Stimulated activated CD8-positive, alpha-beta memory T cell treated with anti-CD3 and anti-CD28 coated beads, Interleukin-4, amount 100 ng/mL, for 24 hours (primary cell): Measurements from ENCODE around the gene FLRT2.

ENCODE experiments used
- DNase-seq: peaks from one replicate; pipeline ENCODE4 v3.0.0-alpha.2; 2020; ENCODE audit warnings: low read depth

FLRT2 gene

DNA sequence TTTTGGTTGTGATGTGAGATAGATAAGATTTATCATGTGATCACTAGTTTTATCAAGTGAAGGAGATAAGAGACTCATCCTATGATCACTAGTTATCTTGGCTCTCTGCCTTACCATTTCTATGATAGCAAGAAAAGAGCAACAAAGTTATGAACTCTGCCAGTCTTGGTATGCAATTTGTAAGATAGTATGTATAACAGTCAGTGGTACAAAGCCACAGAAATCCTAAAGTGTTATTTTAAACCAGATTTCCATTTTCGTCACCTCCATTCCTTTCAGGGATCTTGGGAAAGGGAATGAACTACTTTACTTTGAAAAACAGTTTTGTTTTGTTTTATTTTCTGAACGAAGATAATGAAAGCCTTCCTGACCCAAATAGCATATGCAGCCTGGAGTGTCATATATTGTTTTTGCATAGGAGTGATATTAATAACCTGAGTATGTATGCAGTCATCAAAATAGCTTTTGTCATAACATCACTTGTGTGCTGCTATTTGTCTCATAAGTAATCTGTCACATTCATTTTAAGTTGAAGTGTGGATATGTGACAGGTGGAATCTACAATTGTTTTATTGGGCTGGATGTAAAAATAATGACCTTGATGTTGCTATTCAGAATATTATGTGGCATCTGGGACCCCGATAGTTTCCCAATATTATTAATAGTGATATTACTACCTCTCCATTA is 35.0 kb downstream of the FLRT2 start:
- DNase-seq: no peak

GRCh38 chr14:85565862-85566296 is 35.9 kb downstream of the FLRT2 start:
- DNase-seq: no peak

DNA sequence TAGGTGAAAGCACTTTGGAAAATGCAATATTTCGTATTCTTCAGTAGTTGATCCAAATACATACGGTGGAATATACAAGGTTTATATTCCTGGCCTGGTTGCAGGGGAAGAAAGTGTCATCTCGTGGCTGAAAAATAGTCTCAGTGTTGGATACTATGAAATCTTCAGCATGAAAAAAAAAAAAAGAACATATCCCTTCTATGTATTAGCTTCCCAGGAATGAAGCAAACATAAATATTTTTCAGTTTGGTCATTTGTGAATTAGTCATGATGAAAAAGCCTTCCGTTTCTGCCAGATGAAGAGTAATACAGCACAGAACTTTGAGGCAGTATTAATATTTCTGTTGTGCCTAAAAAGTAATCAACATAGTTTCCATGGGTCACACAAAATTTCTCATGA is 36.7 kb downstream of the FLRT2 start:
- DNase-seq: no peak

- no peak for DNase-seq
Observed at GRCh38 chr14:85572011-85572410, 42.1 kb downstream of the FLRT2 start.

- DNase-seq: no peak
Observed at GRCh38 chr14:85572845-85573244, 42.9 kb downstream of the FLRT2 start.

DNA sequence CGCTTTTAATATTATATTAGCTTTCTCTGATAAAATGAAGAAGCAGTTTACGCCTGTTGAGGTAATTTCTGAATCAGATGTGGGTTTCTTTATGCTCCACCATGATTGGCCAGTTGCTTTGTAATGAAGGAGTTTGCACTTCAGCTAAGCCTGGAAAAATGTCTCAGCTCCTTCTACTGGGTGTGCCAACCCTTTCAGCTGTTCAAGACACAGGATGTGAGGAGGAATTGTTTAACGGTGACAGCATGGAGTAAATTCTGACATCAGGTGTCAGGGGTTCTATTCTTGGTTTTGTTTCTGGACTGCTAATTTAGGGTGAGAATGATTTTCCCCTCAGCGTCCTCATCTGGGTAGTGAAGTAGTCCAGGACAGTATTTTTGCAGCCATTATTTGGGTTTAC is 43.5 kb downstream of the FLRT2 start:
- DNase-seq: no peak

DNA sequence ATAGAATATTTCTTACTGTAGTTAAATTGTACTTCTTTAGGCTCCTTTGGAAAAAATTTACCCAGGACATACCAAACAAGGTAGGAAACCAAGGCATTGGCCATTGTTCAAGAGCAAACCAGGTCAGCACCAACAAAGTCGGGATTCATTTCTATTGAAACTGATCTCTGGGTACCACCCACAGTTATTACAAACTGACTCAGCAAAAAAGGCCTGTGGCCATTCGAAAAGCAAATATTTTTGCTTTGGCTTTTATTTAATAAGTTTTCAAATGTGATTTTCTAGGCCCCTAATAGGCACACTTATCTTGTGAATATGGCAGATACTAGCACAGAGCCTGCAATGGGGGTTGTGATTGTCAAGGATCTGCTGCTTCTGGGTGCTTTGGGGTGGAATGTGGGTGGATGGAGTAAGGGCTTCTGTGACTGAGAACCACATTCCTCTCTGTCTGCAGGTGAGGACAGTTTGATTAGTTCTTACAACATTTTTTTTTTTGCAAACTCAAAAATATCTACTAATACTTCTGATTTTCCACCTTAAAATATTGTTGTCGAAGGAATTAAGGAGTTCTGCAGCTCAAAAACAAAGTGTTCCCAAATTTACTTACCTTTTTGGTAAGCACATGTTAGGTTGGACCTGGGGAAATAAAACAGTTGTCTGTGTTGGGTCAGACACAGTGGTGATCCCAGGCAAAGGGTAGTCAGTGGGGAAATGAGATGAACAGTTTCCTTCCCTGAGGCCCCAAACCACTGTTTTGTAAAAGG is 45.1 kb downstream of the FLRT2 start:
- DNase-seq: no peak

- DNase-seq: no peak
Observed at GRCh38 chr14:85575617-85575898, 45.6 kb downstream of the FLRT2 start.

DNA sequence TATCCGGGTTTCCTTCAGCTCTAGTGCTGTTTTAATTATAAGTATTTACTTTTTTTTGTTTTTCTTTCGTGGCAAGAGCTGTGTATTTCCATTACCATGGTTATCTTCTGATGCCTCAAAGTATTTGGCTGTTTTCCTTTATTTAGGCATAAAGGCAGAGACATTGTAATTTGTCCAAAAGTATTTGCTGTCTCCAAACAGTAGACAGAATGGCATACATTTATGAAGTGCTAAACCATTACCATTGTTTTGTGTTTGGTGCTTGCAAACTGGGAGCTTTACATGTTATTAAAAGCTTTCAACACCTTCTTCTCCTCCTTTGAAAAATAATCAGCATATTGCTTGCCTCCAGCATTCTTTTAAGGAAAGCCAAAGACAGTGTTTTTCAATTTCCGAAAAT is 46.3 kb downstream of the FLRT2 start:
- no peak for DNase-seq

- no peak for DNase-seq
Observed at GRCh38 chr14:85576848-85577542, 47.1 kb downstream of the FLRT2 start.

DNA sequence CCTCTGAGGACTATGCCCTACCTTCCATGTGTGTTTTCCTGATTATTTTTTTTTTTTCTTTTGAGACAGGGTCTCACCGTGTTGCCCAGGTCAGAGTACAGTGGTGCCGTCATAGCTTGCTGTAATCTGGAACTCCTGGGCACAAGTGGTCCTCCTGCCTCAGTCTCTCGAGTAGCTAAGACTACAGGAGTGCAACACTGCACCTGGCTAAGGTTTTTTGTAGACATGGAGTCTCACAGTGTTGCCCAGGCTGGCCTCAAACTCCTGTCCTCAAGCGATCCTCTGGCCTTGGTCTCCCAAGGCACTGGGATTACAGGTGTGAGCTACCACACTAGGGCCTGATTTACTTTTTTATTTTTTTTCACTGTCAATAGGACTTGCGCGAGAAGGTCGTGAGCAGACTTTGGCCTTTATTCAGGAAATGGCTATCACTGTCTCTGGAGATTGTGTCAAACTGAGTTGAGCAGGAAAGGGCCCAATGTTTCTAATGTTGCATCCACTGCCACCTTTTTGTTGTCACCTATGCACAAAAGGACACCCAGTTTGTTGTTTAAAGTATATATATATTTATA is 47.7 kb downstream of the FLRT2 start:
- DNase-seq: no peak

- no peak for DNase-seq
Observed at GRCh38 chr14:85578357-85578756, 48.4 kb downstream of the FLRT2 start.

- no peak for DNase-seq
Observed at GRCh38 chr14:85578930-85579329, 49.0 kb downstream of the FLRT2 start.

DNA sequence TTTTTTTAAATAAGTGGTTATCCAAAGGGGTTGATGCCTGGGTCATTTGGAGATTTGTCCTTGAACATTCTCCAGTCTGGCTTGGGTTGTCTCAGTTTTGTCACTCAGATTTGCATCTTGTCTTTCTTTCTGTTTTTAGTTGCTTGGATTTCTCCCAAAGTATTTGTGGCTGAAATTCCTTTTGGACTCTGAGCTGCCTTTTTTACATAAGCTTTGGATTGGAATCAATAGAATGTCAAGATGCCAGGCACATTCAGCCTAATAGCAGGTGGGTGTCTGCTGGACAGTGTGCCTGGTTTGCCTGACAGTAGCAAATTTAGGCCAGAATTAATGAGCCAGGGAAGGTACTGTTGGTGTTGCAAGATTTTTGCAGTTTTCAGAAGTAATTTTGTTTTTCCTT is 50.0 kb downstream of the FLRT2 start:
- DNase-seq: no peak

GRCh38 chr14:85580536-85581140 is 50.7 kb downstream of the FLRT2 start:
- DNase-seq: no peak

GRCh38 chr14:85581691-85582090 is 51.7 kb downstream of the FLRT2 start:
- DNase-seq: no peak

DNA sequence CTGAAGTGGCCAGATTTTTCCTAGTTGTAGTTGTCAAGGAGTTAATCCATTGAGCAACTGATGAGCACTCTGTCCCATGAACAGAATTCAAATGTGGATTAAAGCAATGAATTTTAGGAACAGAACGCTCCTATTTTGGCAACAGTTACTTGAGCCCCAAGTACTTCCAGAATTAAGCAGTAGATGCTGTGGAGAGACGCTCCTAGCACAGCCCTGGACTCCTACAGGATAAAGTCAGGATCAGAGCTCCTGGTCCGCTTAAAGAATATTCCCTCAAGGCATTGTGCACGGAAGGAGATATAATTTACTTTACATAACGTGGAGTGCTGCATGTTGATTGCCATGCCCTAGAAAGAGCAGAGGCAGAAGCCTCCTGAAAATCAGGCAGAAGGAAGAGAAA is 53.4 kb downstream of the FLRT2 start:
- no peak for DNase-seq

GRCh38 chr14:85584481-85584880 is 54.5 kb downstream of the FLRT2 start:
- no peak for DNase-seq

GRCh38 chr14:85587151-85587711 is 57.3 kb downstream of the FLRT2 start:
- no peak for DNase-seq

DNA sequence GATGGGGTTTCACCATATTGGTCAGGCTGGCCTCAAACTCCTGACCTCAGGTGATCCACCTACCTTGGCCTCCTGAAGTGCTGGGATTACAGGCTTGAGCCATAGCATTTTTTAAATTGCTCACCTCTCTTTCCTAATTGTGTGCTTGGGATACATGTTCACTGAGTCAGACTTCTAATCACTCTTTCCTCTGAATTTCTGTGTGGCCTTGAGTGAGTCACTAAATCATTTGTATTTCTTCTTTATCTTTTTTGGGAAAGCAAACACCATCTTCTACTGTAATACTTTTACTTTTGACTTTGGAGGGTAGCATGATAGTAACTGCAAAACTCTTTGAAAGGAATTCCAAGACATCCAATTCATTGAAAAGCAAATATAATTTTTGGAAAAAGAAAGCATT is 60.8 kb downstream of the FLRT2 start:
- DNase-seq: no peak

GRCh38 chr14:85594217-85594616 is 64.3 kb downstream of the FLRT2 start:
- DNase-seq: no peak

- DNase-seq: no peak
Observed at GRCh38 chr14:85595981-85596380, 66.0 kb downstream of the FLRT2 start.
